GM12864 (cell line): ENCODE measurements around the gene PTPA.
"Not testable (repeated sequence)": the region's sequence is repeated elsewhere in the genome, so short reads cannot be mapped to it uniquely, and the experiment has no call there.

Source experiments
- DNase-seq: peaks from one replicate; pipeline ENCODE4 v3.0.0-alpha.2; 2011; ENCODE audit warnings: low read depth
- H3K4me3 ChIP-seq: 2 replicates; pipeline ENCODE4 v1.5.1; 2011; ENCODE audit warnings: mild to moderate bottlenecking, low read depth, low read length, control low read depth
- TF ChIP-seq, protein P1 (sequence below): IDR thresholded peaks from 2 replicates; pipeline ENCODE4 v1.5.1; 2011; ENCODE audit warnings: low read depth, mild to moderate bottlenecking, moderate library complexity, low read length, control low read depth, inconsistent platforms; ENCODE audit errors: missing control alignments

Gene PTPA

DNA sequence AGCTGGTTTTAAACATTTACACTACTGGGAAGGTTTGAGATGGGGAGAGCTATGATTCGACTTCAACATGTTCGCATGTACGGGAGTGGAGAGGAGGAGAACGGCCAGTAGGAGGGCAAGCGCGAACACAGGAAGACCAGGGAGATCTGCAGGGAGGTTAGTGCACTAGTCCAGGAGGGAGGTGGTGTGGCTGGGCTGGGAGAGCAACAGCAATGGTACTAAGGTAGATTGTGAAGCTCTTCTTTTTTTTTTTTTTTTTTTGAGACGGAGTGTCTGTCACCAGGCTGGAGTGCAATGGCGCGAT is 50.3 kb downstream of the PTPA start:
- no peak for DNase-seq
- H3K4me3 ChIP-seq, result no peak overlapping the region
- TF ChIP-seq, protein P1, sequence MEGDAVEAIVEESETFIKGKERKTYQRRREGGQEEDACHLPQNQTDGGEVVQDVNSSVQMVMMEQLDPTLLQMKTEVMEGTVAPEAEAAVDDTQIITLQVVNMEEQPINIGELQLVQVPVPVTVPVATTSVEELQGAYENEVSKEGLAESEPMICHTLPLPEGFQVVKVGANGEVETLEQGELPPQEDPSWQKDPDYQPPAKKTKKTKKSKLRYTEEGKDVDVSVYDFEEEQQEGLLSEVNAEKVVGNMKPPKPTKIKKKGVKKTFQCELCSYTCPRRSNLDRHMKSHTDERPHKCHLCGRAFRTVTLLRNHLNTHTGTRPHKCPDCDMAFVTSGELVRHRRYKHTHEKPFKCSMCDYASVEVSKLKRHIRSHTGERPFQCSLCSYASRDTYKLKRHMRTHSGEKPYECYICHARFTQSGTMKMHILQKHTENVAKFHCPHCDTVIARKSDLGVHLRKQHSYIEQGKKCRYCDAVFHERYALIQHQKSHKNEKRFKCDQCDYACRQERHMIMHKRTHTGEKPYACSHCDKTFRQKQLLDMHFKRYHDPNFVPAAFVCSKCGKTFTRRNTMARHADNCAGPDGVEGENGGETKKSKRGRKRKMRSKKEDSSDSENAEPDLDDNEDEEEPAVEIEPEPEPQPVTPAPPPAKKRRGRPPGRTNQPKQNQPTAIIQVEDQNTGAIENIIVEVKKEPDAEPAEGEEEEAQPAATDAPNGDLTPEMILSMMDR, result no peak

DNA sequence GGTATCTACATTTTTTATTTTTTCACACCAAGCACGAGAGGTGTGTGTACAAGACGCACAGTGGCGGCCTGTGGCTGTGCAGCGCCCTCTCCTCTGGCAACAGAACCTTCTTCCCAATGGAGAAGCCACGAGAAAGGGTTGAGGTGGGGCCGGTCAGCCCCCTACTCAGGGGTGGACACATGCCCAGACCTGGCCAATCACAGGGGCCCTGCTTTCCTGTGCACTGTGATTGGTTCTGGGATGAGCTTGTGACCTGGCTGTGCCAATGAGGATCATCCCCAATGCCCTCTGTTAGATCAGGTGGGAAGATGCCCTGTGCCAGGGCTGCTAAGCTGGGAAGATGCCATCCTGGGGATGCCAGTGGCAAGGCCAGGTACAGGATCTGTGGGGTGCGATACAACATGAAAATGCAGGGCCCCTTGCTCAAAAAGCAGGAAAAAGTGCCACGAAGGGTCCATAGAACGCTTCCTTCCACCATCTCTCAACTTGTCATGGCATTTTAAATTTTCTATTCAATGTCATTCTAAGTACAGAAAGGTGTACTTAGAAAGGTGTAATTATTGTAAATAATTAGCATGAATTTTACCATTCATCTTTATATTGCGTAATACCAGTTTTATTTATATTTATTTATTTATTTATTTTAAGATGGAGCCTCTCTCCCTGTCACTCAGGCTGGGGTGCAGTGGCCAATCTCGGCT is 51.4 kb downstream of the PTPA start:
- TF ChIP-seq, protein P1, result no peak
- H3K4me3 ChIP-seq, result no peak overlapping the region
- no peak for DNase-seq

DNA sequence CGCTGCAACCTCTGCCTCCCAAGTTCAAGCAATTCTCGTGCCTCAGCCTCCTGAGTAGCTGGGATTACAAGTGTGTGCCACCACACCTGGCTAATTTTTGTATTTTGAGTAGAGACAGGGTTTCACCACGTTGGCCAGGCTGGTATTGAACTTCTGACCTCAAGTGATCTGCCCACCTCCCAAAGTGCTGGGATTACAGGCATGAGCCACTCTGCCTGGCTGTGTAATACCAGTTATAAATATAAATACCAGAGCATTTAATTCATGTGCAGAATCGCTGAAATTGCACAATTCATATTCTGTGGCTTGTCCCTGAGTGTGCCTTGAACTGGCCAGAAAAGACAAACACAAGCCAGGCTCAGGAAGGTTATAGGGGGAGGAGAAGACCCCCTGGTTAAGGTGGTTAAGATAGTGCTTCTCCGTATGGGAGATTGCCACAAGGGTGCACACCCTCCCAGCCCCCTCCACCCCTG is 52.0 kb downstream of the PTPA start:
- DNase-seq, H3K4me3 ChIP-seq: not testable (repeated sequence)

DNA sequence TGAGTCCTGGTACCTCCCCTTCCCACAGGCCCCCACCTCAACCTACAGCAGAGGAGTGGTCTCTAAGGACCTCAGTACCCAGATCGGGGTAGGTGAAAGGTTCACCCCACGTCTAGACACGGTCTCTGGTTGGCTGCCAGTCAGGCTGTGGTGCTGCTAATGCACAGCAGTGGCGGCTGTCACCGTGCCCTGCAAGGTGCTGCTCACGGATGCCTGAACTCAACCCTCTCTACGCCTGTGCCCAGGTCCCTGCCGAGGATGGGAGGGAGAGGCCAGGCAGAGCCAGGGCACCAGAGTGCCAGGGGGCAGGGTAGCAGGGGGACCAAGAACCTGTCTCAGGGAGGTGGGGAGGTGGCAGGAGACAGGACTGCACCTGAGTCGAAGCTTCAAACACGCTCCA is 52.5 kb downstream of the PTPA start:
- H3K4me3 ChIP-seq, result no peak overlapping the region
- TF ChIP-seq, protein P1, result no peak
- DNase-seq, result no peak

DNA sequence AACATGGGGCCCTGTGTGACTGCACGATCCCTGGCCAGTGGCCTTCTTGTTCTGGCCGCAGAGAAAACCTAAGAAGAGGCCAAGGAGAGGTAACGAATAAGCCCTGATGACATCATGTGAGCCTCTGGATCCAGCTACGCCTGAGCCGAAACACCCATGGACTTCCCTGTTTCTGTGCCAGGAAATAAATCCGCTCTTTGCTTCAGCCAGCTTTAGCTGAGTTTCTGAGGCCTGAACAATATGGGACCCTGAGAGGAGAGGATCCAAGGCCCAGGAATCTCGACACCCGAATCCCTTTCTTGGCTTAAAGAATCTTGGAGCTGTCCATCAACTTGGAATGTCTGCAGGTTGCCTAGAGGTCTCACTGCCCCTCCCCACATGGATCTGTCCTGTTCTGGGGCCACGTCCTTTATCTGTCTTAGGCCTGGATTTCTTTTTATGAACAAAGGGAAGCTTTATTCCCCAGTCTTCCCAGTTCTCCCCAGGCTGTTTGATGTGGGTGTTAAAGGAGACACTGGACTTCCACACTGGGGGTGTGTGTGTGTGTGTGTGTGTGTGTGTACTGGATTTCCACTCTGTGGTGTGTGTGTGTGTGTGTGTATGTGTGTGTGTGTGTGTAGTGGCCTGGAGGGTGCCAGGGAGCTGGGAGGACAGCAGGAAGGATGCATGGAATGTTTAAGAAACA is 53.2 kb downstream of the PTPA start:
- DNase-seq, result no peak
- TF ChIP-seq, protein P1, result no peak
- no peak overlapping the region for H3K4me3 ChIP-seq

DNA sequence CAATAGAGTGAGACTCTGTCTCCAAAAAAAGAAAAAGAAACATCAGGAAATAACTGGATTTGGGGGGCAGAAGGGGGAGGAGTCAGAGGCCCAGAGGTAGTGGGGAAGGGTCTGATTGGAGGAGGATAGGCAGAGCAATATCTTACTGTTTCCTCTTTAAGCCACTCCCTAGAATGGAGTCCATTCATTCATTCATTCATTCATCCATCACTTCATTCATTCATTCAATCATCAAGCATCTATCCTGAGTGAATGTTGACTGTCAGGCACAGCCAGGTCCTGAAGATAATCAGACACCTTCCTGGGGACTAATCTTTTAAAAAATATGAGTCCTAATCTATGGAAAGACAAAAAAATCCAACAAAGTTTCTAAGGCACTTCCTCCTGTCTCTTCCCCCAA is 54.0 kb downstream of the PTPA start:
- H3K4me3 ChIP-seq, result no peak overlapping the region
- TF ChIP-seq, protein P1, result no peak
- DNase-seq, result no peak

DNA sequence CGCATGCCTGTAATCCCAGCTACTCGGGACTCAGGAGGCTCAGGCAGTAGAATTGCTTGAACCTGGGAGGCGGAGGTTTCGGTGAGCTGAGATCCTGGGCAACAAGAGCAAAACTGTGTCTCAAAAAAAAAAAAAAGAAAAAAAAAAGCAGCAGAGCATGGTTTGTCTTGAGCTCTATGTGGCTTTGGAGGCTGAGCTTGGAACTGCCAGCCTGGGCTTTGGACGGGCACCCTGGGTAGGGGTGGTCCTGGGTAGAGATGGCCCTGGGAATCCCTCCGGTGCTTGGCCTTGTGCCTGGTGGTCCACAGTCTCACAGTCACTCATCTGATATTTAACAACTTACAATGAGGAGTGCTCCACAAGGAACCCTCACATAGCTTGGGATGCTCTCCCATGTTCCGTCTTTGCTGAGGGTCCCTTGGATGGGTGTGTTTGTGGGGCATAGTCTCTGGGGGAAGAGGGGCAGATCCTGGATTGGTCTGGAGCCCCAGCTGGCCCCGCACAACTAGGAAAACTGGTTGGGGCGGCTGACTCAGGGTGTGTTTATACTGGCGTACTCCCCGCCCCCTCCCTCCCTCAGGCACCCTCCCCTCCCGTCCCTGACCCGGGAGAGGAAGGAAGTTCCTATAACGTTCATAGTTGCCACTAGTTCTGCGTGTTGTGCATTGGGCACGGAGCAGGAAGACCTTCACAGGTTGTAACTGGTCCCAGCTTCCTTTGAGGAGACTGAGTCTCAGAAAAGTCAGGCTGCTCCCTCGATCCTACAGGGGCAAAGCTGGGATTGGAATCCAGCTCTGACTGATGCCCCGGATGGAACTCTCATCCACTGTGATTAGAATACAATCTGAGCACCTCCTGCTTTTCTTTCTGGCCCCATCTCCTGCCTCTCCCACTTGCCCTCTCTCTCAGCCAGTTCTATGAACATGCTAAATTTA is 55.7 kb downstream of the PTPA start:
- no peak overlapping the region for H3K4me3 ChIP-seq
- TF ChIP-seq, protein P1, result no peak
- DNase-seq, result no peak
